ENCODE measurements around the gene HLA-DOB.

The HLA-DOB gene

GRCh38 chr6:32816746-32817204, at the start of gene HLA-DOB:
HLA-DOB (minus strand) TSS chr6:32817002; CDS start chr6:32816951, 51 bp downstream.
- no peak for DNase-seq

GRCh38 chr6:32865724-32866443, 49.1 kb upstream of the HLA-DOB start:
- no peak for DNase-seq

GRCh38 chr6:32862725-32863124, 45.9 kb upstream of the HLA-DOB start:
- DNase-seq: no peak

- no peak for DNase-seq
These were observed 43.9 kb upstream of the HLA-DOB start for GRCh38 chr6:32860674-32861073.

GRCh38 chr6:32858194-32858593, 41.4 kb upstream of the HLA-DOB start:
- no peak for DNase-seq

GRCh38 chr6:32857156-32857891, 40.5 kb upstream of the HLA-DOB start:
- DNase-seq: no peak

GRCh38 chr6:32855467-32856174, 38.8 kb upstream of the HLA-DOB start:
- no peak for DNase-seq

- DNase-seq: peak; percentile 71
These were observed 37.8 kb upstream of the HLA-DOB start for GRCh38 chr6:32854376-32855178.

GRCh38 chr6:32853541-32854375, 37.0 kb upstream of the HLA-DOB start, which contains the start of the genes PSMB9 and TAP1:
PSMB9 (plus strand) TSS chr6:32854192; CDS start chr6:32854230, 38 bp downstream.
TAP1 (minus strand) TSS chr6:32853704; CDS start chr6:32853636, 68 bp downstream.
- peak; percentile 96 for DNase-seq

- peak; percentile 54 for DNase-seq
These were observed 36.2 kb upstream of the HLA-DOB start for GRCh38 chr6:32852844-32853540.

- peak; percentile 33 for DNase-seq
These were observed 35.4 kb upstream of the HLA-DOB start for GRCh38 chr6:32852018-32852843.

- peak; percentile 24 for DNase-seq
These were observed 34.2 kb upstream of the HLA-DOB start for GRCh38 chr6:32851025-32851424.

GRCh38 chr6:32849126-32849525, 32.3 kb upstream of the HLA-DOB start:
- DNase-seq: no peak

GRCh38 chr6:32847795-32848194, 31.0 kb upstream of the HLA-DOB start:
- DNase-seq: no peak

GRCh38 chr6:32847004-32847403, 30.2 kb upstream of the HLA-DOB start:
- no peak for DNase-seq

- DNase-seq: peak; percentile 57
These were observed 28.6 kb upstream of the HLA-DOB start for GRCh38 chr6:32845384-32845884.

- peak; percentile 58 for DNase-seq
These were observed 28.1 kb upstream of the HLA-DOB start for GRCh38 chr6:32844839-32845383.

GRCh38 chr6:32843979-32844838, 27.4 kb upstream of the HLA-DOB start, which contains the start of gene PSMB8:
PSMB8 (minus strand) TSS chr6:32844047; CDS start chr6:32843996, 51 bp downstream.
- DNase-seq: peak; percentile 98
